ENCODE data around the gene C11orf21.

DNA sequence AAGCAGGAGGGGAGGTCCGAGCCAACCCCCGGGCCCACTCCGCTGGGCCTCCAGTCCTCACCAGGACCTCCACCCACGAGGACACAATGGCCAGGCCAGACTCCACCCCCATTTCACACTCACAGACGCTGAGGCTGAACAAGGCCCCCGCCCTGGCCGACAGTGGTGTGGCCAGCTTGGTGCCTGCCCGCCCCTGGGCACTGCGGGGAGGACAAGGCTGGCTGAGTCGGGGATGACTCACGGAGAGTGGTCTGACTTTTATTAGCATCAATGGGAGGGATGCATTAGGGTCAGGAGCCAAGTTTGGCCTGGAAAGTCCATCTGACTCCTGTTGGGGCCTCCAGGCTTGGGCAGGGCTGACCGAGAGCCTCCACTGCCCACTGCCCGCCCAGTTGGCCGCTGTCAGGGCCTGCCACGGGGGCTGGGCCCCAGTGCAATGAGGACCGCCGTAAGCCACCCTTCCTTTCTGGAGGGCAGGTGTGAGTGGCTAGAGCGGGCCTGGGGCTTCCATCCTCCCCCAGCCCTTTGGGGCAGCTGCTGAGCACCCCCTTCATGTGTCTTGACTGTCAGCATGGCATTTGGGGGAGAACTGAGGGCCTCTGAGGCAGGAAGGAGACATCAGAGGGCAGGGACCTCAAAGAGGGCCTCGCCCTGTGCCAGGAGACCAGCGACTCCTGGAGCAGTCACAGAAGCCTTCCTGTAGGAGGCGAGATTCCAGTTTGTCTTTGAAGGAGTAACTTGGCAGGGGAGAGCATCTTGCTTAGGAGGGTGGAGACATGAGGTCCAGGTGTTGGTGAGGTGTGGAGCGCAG lies 10.7 kb upstream of the C11orf21 start:
- TF ChIP-seq POLR2A (IDR thresholded peaks at IDR 0.05): peak in 1 of 2 donors; percentile 26
- TF ChIP-seq, protein P1, sequence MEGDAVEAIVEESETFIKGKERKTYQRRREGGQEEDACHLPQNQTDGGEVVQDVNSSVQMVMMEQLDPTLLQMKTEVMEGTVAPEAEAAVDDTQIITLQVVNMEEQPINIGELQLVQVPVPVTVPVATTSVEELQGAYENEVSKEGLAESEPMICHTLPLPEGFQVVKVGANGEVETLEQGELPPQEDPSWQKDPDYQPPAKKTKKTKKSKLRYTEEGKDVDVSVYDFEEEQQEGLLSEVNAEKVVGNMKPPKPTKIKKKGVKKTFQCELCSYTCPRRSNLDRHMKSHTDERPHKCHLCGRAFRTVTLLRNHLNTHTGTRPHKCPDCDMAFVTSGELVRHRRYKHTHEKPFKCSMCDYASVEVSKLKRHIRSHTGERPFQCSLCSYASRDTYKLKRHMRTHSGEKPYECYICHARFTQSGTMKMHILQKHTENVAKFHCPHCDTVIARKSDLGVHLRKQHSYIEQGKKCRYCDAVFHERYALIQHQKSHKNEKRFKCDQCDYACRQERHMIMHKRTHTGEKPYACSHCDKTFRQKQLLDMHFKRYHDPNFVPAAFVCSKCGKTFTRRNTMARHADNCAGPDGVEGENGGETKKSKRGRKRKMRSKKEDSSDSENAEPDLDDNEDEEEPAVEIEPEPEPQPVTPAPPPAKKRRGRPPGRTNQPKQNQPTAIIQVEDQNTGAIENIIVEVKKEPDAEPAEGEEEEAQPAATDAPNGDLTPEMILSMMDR (IDR thresholded peaks at IDR 0.05): no peak
- TF ChIP-seq EP300 (IDR thresholded peaks at IDR 0.05): peak in 1 of 2 donors; percentile 75
